GM12864 (cell line): ENCODE results near the gene CEL.
"Not testable (repeated sequence)": the region's sequence is repeated elsewhere in the genome, so short reads cannot be mapped to it uniquely, and the experiment has no call there.

ENCODE experiments used
- DNase-seq: peaks from one replicate; pipeline ENCODE4 v3.0.0-alpha.2; 2011; ENCODE audit warnings: low read depth
- H3K4me3 ChIP-seq: 2 replicates; pipeline ENCODE4 v1.5.1; 2011; ENCODE audit warnings: mild to moderate bottlenecking, low read depth, low read length, control low read depth
- TF ChIP-seq, protein P1 (sequence below): IDR thresholded peaks from 2 replicates; pipeline ENCODE4 v1.5.1; 2011; ENCODE audit warnings: low read depth, mild to moderate bottlenecking, moderate library complexity, low read length, control low read depth, inconsistent platforms; ENCODE audit errors: missing control alignments

Gene CEL

DNA sequence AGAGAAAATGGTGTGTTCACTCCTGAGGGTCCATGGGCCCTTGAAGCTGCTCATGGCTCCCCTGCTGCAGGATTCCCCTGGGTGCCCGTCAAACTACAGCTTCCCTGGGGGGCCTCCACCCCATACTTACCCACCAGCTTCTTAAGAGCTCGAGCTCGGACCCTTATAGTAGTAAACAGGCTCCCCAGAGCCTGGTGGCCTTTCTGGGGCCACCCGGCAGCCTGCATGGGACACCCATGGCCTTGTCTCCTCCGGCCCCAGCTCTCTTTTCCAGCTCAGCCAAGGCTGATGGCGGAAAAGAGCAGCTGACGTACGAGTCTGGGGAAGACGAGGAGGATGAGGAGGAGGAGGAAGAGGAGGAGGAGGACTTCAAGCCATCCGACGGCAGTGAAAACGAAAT lies 4.2 kb upstream of the CEL start:
- TF ChIP-seq, protein P1, sequence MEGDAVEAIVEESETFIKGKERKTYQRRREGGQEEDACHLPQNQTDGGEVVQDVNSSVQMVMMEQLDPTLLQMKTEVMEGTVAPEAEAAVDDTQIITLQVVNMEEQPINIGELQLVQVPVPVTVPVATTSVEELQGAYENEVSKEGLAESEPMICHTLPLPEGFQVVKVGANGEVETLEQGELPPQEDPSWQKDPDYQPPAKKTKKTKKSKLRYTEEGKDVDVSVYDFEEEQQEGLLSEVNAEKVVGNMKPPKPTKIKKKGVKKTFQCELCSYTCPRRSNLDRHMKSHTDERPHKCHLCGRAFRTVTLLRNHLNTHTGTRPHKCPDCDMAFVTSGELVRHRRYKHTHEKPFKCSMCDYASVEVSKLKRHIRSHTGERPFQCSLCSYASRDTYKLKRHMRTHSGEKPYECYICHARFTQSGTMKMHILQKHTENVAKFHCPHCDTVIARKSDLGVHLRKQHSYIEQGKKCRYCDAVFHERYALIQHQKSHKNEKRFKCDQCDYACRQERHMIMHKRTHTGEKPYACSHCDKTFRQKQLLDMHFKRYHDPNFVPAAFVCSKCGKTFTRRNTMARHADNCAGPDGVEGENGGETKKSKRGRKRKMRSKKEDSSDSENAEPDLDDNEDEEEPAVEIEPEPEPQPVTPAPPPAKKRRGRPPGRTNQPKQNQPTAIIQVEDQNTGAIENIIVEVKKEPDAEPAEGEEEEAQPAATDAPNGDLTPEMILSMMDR, result no peak
- no peak overlapping the region for H3K4me3 ChIP-seq
- DNase-seq, result no peak

DNA sequence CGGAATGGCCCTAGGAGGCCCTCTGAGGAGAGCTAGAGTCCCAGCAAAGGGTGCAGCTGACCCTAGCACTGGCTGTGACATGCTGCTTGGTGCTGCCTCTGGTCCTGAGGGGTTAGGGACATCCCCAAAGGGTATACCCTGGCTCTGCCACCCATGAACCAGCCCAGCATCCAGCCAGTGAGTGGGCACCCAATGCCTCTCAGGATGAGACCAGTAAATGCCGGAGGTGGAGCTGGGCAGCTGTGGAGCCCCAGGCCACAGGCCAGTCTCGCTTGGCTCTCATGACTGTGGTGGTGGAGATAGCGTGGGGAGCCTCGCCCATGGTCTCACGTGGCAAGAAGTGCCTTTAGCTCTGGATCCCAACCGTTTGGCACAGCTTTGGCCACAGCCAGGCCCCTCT lies 3.7 kb upstream of the CEL start:
- no peak overlapping the region for H3K4me3 ChIP-seq
- TF ChIP-seq, protein P1, result no peak
- no peak for DNase-seq

DNA sequence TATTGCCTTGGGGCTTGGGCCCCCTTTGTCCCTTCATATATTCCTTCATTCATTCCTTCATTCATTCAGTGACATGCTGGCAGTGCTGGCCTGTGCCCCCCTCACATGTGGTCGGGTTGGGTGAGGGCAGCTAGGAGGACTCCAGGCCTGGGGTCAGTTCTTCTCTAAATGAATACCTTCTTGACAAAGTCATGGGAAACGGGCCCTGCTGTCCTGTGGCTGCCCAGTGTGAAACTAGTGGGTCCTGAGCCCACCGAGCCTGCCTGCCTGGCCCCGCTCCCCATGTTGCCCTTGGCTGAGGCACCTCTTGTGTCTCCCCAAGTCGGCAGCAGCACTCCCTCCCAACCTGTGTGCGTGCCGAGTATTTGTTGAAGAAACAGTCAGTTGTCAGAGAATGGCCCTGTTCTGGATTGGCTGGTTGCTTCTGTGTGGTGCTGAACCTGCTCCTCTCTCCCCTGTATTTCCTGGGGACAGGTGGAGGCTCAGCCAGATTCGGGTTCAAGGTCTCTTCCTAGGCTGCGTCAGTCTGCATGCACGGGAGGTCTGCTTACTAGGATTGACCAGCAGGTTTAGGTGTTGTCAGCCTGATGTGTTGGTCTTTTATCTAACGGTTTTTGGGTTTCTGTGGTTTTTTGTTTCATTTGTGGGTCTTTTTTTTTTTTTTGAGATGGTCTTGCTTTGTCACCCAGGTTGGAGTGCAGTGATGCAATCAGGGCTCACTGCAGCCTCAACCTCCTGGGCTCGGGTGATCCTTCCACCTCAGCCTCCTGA lies 3.0 kb upstream of the CEL start:
- no peak overlapping the region for H3K4me3 ChIP-seq
- peak; percentile 19 for DNase-seq
- TF ChIP-seq, protein P1, result no peak

GRCh38 chr9:133059623-133060022 lies 2.2 kb upstream of the CEL start:
- no peak for DNase-seq
- H3K4me3 ChIP-seq, result no peak overlapping the region
- TF ChIP-seq, protein P1, result no peak

DNA sequence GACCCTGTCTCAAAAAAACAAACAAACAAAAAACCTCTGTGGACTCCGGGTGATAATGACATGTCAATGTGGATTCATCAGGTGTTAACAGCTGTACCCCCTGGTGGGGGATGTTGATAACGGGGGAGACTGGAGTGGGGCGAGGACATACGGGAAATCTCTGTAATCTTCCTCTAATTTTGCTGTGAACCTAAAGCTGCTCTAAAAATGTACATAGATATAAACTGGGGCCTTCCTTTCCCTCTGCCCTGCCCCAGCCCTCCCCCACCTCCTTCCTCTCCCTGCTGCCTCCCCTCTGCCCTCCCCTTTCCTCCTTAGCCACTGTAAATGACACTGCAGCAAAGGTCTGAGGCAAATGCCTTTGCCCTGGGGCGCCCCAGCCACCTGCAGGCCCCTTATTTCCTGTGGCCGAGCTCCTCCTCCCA lies 1.4 kb upstream of the CEL start:
- TF ChIP-seq, protein P1, result peak; percentile 15
- no peak overlapping the region for H3K4me3 ChIP-seq
- no peak for DNase-seq

DNA sequence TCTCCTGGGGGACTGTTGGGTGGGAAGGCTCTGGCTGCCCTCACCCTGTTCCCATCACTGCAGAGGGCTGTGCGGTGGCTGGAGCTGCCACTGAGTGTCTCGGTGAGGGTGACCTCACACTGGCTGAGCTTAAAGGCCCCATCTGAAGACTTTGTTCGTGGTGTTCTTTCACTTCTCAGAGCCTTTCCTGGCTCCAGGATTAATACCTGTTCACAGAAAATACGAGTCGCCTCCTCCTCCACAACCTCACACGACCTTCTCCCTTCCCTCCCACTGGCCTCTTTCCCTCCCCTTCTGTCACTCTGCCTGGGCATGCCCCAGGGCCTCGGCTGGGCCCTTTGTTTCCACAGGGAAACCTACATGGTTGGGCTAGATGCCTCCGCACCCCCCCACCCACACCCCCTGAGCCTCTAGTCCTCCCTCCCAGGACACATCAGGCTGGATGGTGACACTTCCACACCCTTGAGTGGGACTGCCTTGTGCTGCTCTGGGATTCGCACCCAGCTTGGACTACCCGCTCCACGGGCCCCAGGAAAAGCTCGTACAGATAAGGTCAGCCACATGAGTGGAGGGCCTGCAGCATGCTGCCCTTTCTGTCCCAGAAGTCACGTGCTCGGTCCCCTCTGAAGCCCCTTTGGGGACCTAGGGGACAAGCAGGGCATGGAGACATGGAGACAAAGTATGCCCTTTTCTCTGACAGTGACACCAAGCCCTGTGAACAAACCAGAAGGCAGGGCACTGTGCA lies 590 bp upstream of the CEL start:
- H3K4me3 ChIP-seq, DNase-seq: not testable (repeated sequence)

DNA sequence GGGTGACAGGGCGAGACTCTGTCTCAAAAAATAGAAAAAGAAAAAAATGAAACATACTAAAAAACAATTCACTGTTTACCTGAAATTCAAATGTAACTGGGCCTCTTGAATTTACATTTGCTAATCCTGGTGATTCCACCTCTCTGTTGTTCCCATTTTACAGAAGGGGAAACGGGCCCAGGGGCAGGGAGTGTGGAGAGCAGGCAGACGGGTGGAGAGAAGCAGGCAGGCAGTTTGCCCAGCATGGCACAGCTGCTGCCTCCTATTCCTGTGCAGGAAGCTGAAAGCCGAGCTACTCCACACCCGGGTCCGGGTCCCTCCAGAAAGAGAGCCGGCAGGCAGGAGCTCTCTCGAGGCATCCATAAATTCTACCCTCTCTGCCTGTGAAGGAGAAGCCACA lies 788 bp downstream of the CEL start:
- not testable (repeated sequence) for DNase-seq

DNA sequence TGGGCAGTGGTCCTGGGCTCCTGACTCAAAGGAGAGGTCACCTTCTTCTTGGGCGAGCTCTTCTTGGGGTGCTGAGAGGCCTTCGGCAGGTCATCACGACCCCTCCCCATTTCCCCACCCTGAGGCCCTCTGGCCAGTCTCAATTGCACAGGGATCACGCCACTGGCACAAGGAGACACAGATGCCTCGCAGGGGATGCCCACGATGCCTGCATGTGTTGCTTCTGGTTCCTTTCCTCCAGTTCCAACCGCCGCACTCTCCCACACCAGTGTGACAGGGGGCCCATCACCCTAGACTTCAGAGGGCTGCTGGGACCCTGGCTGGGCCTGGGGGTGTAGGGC lies 1.3 kb downstream of the CEL start:
- no peak for DNase-seq
- TF ChIP-seq, protein P1, result no peak
- H3K4me3 ChIP-seq, result no peak overlapping the region

More for the DNA sequence above, 788 bp downstream of the CEL start:
- not testable (repeated sequence) for H3K4me3 ChIP-seq
